ENCODE data around the gene TBCK. TPM values are rescaled to one million over a fixed set of nuclear protein-coding genes. Genes with fewer than 3 reads are reported as not detected.

TBCK gene
- total RNA-seq, 1 experiment from 2014 or later, result 19.7 TPM

DNA sequence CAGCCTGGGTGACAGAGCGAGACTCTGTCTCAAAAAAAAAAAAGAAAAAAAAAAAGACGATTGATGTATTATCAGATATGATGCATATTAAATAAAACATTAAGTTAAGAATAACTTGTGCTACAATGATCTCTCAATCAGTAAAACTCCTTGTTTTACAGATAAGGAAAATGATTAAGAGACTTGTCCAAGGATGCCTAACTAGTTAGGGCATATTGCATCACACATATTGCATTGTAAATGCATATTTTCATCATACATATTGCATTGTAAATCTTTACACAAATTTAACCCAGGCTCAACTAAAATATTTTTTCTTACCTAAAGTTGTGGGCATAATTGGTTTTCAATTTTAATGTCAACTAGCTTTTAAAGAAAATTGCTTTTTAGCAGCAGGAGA is 26.3 kb downstream of the TBCK start:
- H3K4me3 Mint-ChIP-seq (ENCODE audit: low read depth, unreplicated experiment), result no peak overlapping the region
- H3K9me3 Mint-ChIP-seq (ENCODE audit: low read depth, unreplicated experiment), result no peaks in the 10 kb centered on the region
- intact Hi-C loops (cut with micrococcal nuclease; ENCODE audit: unreplicated experiment), result no loop called here
- H3K27me3 Mint-ChIP-seq (ENCODE audit: unreplicated experiment), result no peaks in the 10 kb centered on the region
- no peak overlapping the region for H3K27ac Mint-ChIP-seq (ENCODE audit: unreplicated experiment)
- no peak for DNase-seq
- TF ChIP-seq CTCF (IDR thresholded peaks at IDR 0.05; ENCODE audit: unreplicated experiment), result no peak
- no peaks in the 10 kb centered on the region for H3K36me3 Mint-ChIP-seq (ENCODE audit: insufficient read depth, unreplicated experiment)
- CTCF ChIA-PET, result no interaction called here
- H3K4me1 Mint-ChIP-seq (ENCODE audit: low read depth, unreplicated experiment), result no peaks in the 10 kb centered on the region
- BruUV-seq (replicated peaks), result no TSS peak

- intact Hi-C loops (cut with micrococcal nuclease; ENCODE audit: unreplicated experiment), result no loop called here
- CTCF ChIA-PET, result interaction anchor here (1.7 kb wide), 1 partner anchor 21 kb away, joined by 6 read pairs; no protein-coding TSS in a partner anchor
- H3K27ac Mint-ChIP-seq (ENCODE audit: unreplicated experiment), result peak overlapping the region; percentile 36
- H3K27me3 Mint-ChIP-seq (ENCODE audit: unreplicated experiment), result no peaks in the 10 kb centered on the region
- no TSS peak for BruUV-seq (replicated peaks)
- peak; percentile 51 for DNase-seq
- H3K36me3 Mint-ChIP-seq (ENCODE audit: insufficient read depth, unreplicated experiment), result no peaks in the 10 kb centered on the region
- no peak overlapping the region for H3K4me3 Mint-ChIP-seq (ENCODE audit: low read depth, unreplicated experiment)
- no peaks in the 10 kb centered on the region for H3K9me3 Mint-ChIP-seq (ENCODE audit: low read depth, unreplicated experiment)
- no peaks in the 10 kb centered on the region for H3K4me1 Mint-ChIP-seq (ENCODE audit: low read depth, unreplicated experiment)
- no peak for TF ChIP-seq CTCF (IDR thresholded peaks at IDR 0.05; ENCODE audit: unreplicated experiment)
These were observed 28.5 kb downstream of the TBCK start for GRCh38 chr4:106287353-106287969.

DNA sequence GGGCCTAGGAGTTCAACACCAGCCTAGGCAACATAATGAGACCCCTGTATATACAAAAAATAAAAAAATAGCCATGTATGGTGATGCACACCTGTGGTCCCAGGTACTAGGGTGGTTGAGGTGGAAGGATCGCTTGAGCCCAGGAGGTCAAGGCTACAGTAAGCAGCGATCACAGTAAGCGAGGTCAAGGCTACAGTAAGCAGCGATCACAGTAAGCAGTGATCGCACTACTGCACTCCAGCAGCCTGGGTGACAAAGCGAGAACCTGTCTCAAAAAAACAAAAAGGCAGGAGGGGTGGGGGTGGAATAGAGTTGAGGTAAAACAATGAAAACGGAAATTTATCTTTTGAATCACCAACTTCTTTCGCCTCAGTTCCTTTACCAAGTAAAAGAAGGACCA is 29.4 kb downstream of the TBCK start:
- CTCF ChIA-PET, result interaction anchor here (1.7 kb wide), 1 partner anchor 20 kb away, joined by 6 read pairs; no protein-coding TSS in a partner anchor
- Mint-ChIP-seq H3K27me3 (ENCODE audit: unreplicated experiment) (no peaks in the 10 kb centered on the region), H3K4me3 (ENCODE audit: low read depth, unreplicated experiment) (no peak overlapping the region), H3K36me3 (ENCODE audit: insufficient read depth, unreplicated experiment) (no peaks in the 10 kb centered on the region), H3K27ac (ENCODE audit: unreplicated experiment) (no peak overlapping the region), H3K9me3 (ENCODE audit: low read depth, unreplicated experiment) (no peaks in the 10 kb centered on the region), H3K4me1 (ENCODE audit: low read depth, unreplicated experiment) (no peaks in the 10 kb centered on the region)
- intact Hi-C loops (cut with micrococcal nuclease; ENCODE audit: unreplicated experiment), result no loop called here
- no peak for DNase-seq
- no TSS peak for BruUV-seq (replicated peaks)
- TF ChIP-seq CTCF (IDR thresholded peaks at IDR 0.05; ENCODE audit: unreplicated experiment), result no peak

- intact Hi-C loops (cut with micrococcal nuclease; ENCODE audit: unreplicated experiment), result no loop called here
- no peak overlapping the region for H3K4me3 Mint-ChIP-seq (ENCODE audit: low read depth, unreplicated experiment)
- H3K36me3 Mint-ChIP-seq (ENCODE audit: insufficient read depth, unreplicated experiment), result no peaks in the 10 kb centered on the region
- CTCF ChIA-PET, result no interaction called here
- H3K27me3 Mint-ChIP-seq (ENCODE audit: unreplicated experiment), result no peaks in the 10 kb centered on the region
- no TSS peak for BruUV-seq (replicated peaks)
- no peak for TF ChIP-seq CTCF (IDR thresholded peaks at IDR 0.05; ENCODE audit: unreplicated experiment)
- no peak for DNase-seq
- H3K27ac Mint-ChIP-seq (ENCODE audit: unreplicated experiment), result no peak overlapping the region
- no peaks in the 10 kb centered on the region for H3K4me1 Mint-ChIP-seq (ENCODE audit: low read depth, unreplicated experiment)
- no peaks in the 10 kb centered on the region for H3K9me3 Mint-ChIP-seq (ENCODE audit: low read depth, unreplicated experiment)
These were observed 31.8 kb downstream of the TBCK start for GRCh38 chr4:106284227-106284626.
